ENCODE data around the gene ANTXR2. TPM values are rescaled to one million over a fixed set of nuclear protein-coding genes. Genes with fewer than 3 reads are reported as not detected.

Gene ANTXR2
- polyA plus RNA-seq, 1 experiment, result 105 TPM

DNA sequence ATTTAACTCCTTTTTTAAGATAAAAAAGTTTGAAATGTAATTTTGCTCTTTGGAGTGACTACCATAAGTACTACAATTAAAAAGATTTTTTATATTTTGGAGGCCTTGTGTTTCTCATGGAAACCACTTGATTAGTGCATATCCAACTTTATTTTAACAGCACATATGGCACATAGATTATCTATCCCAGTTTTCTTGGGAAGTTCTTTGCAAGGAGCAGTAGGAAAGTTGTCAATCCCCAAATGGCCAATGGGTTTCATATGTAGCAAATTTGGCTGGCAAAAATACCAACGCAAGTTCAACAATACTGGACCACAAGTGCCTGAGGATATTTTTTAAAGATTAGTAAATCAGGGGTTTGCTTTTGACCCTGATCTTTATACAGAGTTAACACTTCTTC is 15.4 kb upstream of the ANTXR2 start:
- ChIA-PET CTCF (no interaction called here), POLR2A (no interaction called here)
- TF ChIP-seq, protein P1, sequence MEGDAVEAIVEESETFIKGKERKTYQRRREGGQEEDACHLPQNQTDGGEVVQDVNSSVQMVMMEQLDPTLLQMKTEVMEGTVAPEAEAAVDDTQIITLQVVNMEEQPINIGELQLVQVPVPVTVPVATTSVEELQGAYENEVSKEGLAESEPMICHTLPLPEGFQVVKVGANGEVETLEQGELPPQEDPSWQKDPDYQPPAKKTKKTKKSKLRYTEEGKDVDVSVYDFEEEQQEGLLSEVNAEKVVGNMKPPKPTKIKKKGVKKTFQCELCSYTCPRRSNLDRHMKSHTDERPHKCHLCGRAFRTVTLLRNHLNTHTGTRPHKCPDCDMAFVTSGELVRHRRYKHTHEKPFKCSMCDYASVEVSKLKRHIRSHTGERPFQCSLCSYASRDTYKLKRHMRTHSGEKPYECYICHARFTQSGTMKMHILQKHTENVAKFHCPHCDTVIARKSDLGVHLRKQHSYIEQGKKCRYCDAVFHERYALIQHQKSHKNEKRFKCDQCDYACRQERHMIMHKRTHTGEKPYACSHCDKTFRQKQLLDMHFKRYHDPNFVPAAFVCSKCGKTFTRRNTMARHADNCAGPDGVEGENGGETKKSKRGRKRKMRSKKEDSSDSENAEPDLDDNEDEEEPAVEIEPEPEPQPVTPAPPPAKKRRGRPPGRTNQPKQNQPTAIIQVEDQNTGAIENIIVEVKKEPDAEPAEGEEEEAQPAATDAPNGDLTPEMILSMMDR (IDR thresholded peaks at IDR 0.05; ENCODE audit: low read depth, low read length), result no peak
- Histone ChIP-seq H3K9me3 (ENCODE audit: control insufficient read depth, insufficient read depth, low read length) (no peaks in the 10 kb centered on the region), H3K27ac (ENCODE audit: low read depth, low read length) (no peak overlapping the region), H3K4me3 (ENCODE audit: low read depth, low read length) (no peak overlapping the region), H3K27me3 (ENCODE audit: control insufficient read depth, insufficient read depth, low read length) (no peaks in the 10 kb centered on the region)
- no peak for DNase-seq (ENCODE audit: low read depth, low spot score)

GRCh38 chr4:80086296-80086695 is 13.3 kb upstream of the ANTXR2 start:
- TF ChIP-seq, protein P1 (IDR thresholded peaks at IDR 0.05; ENCODE audit: low read depth, low read length), result no peak
- POLR2A ChIA-PET, result no interaction called here
- Histone ChIP-seq H3K9me3 (ENCODE audit: control insufficient read depth, insufficient read depth, low read length) (peaks cover 3% of the 10 kb centered on the region; the same call in 1 of the 2 replicates), H3K27me3 (ENCODE audit: control insufficient read depth, insufficient read depth, low read length) (no peaks in the 10 kb centered on the region), H3K4me3 (ENCODE audit: low read depth, low read length) (no peak overlapping the region), H3K27ac (ENCODE audit: low read depth, low read length) (no peak overlapping the region)
- CTCF ChIA-PET, result no interaction called here
- DNase-seq (ENCODE audit: low read depth, low spot score), result no peak

- H3K27me3 ChIP-seq (ENCODE audit: control insufficient read depth, insufficient read depth, low read length), result no peaks in the 10 kb centered on the region
- TF ChIP-seq, protein P1 (IDR thresholded peaks at IDR 0.05; ENCODE audit: low read depth, low read length), result no peak
- DNase-seq (ENCODE audit: low read depth, low spot score), result no peak
- H3K4me3 ChIP-seq (ENCODE audit: low read depth, low read length), result no peak overlapping the region
- CTCF ChIA-PET, result no interaction called here
- H3K9me3 ChIP-seq (ENCODE audit: control insufficient read depth, insufficient read depth, low read length), result peaks cover 3% of the 10 kb centered on the region; the same call in 1 of the 2 replicates
- POLR2A ChIA-PET, result no interaction called here
- H3K27ac ChIP-seq (ENCODE audit: low read depth, low read length), result no peak overlapping the region
Observed at GRCh38 chr4:80085081-80085480, 12.1 kb upstream of the ANTXR2 start.

GRCh38 chr4:80082693-80083092 is 9.7 kb upstream of the ANTXR2 start:
- CTCF ChIA-PET, result no interaction called here
- no peaks in the 10 kb centered on the region for H3K27me3 ChIP-seq (ENCODE audit: control insufficient read depth, insufficient read depth, low read length)
- POLR2A ChIA-PET, result no interaction called here
- TF ChIP-seq, protein P1 (IDR thresholded peaks at IDR 0.05; ENCODE audit: low read depth, low read length), result no peak
- DNase-seq (ENCODE audit: low read depth, low spot score), result no peak
- no peak overlapping the region for H3K27ac ChIP-seq (ENCODE audit: low read depth, low read length)
- peaks cover 7% of the 10 kb centered on the region for H3K9me3 ChIP-seq (ENCODE audit: control insufficient read depth, insufficient read depth, low read length)
- H3K4me3 ChIP-seq (ENCODE audit: low read depth, low read length), result no peak overlapping the region

DNA sequence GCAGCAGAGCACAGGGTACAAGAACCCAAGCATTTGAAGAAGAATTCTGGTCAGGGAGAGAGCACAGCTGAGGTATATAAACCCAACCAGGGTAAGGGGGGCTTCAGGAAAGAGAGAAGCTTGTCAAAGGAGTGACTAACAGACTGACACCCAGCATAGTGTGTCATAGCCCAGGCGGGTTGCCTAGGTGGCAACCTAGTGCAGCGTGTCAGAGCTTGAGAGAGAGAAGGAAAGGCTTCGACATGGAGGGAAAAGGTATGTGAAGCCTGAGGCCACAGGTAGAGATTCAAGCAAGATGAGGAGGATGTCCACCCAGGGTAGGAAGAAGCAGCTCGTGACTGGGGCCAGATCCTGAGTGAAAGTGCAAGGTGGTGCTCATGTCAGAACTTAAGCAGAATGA is 8.5 kb upstream of the ANTXR2 start:
- ChIA-PET POLR2A (interaction anchor here (0.7 kb wide), 1 partner anchor 36 kb away, joined by 5 read pairs; no protein-coding TSS in a partner anchor), CTCF (interaction anchor here (0.9 kb wide), 1 partner anchor 44 kb away, joined by 4 read pairs; no protein-coding TSS in a partner anchor)
- Histone ChIP-seq H3K4me3 (ENCODE audit: low read depth, low read length) (no peak overlapping the region), H3K27me3 (ENCODE audit: control insufficient read depth, insufficient read depth, low read length) (no peaks in the 10 kb centered on the region), H3K27ac (ENCODE audit: low read depth, low read length) (no peak overlapping the region), H3K9me3 (ENCODE audit: control insufficient read depth, insufficient read depth, low read length) (peaks cover 7% of the 10 kb centered on the region)
- DNase-seq (ENCODE audit: low read depth, low spot score), result no peak
- TF ChIP-seq, protein P1 (IDR thresholded peaks at IDR 0.05; ENCODE audit: low read depth, low read length), result no peak
